ENCODE measurements around the gene SSTR4. TPM values are rescaled to one million over a fixed set of nuclear protein-coding genes. Genes with fewer than 3 reads are reported as not detected.

SSTR4 gene
- polyA plus RNA-seq, 3 donors from 2014 or later: not detected

DNA sequence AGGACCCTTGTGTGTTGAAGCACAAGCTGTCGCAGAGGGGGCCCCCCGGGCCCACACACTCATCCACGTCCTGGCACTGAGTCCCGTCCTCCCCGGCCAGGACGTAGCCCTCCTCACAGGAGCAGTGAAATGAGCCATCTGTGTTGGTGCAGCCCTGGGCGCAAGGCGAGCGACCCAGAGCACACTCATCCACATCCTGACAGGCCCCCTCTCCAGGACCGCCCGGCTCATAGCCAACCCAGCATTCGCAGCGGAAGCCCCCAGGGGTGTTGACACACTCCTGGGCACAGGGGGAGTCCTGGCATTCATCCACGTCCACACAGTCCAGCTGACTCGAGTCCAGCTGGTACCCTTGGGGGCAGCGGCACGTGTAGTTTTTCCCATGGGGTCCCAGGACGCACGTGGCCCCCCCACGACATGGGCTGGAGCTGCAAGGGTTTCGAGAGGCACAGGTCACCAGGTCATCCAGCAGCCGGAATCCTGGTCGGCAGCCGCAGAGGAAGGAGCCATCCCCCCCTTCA is 49.8 kb downstream of the SSTR4 start:
- no peak for DNase-seq
- Mint-ChIP-seq H3K4me3 (peak overlapping the region; percentile 59 to 90 (median 71)), H3K36me3 (peaks cover 0 to 3% (median 1%) of the 10 kb centered on the region in 3 donors), H3K9me3 (no peaks in the 10 kb centered on the region), H3K27ac (peak overlapping the region; percentile 84 to 97 (median 94)), H3K4me1 (peaks cover 68 to 74% of the 10 kb centered on the region in 2 donors), H3K27me3 (ENCODE audit: low read depth in 3 of 3) (peaks cover 0 to 4% (median 0%) of the 10 kb centered on the region in 3 donors)

GRCh38 chr20:23085436-23086055 is 50.4 kb downstream of the SSTR4 start:
- Mint-ChIP-seq H3K4me3 (peak overlapping the region; percentile 80 to 93 (median 91)), H3K4me1 (peaks cover 68 to 72% of the 10 kb centered on the region in 2 donors), H3K27me3 (ENCODE audit: low read depth in 3 of 3) (peaks cover 0 to 4% (median 0%) of the 10 kb centered on the region in 3 donors), H3K27ac (peak overlapping the region; percentile 79 to 97 (median 92)), H3K36me3 (peaks cover 0 to 3% (median 0%) of the 10 kb centered on the region in 3 donors), H3K9me3 (no peaks in the 10 kb centered on the region)
- DNase-seq: peak; percentile 54 to 55 (median 55)

- H3K27me3 Mint-ChIP-seq (ENCODE audit: low read depth in 3 of 3): peaks cover 0 to 4% (median 0%) of the 10 kb centered on the region in 3 donors
- H3K36me3 Mint-ChIP-seq: peaks cover 0 to 3% (median 0%) of the 10 kb centered on the region in 3 donors
- H3K4me1 Mint-ChIP-seq: peaks cover 63 to 67% of the 10 kb centered on the region in 2 donors
- H3K27ac Mint-ChIP-seq: peak within 1 kb of the TSS; percentile 92 to 98 (median 94)
- peak; percentile 65 to 68 (median 67) for DNase-seq
- H3K4me3 Mint-ChIP-seq: peak within 1 kb of the TSS; percentile 80 to 93 (median 91)
- H3K9me3 Mint-ChIP-seq: no peaks in the 10 kb centered on the region
Observed at GRCh38 chr20:23086056-23086566, 51.0 kb downstream of the SSTR4 start, which contains the start of gene CD93. Gene CD93, minus strand, starts transcription at chr20:23086324. Its CDS starts 132 bp downstream, at chr20:23086192.

GRCh38 chr20:23086931-23087411 is 51.9 kb downstream of the SSTR4 start:
- DNase-seq: no peak
- peaks cover 0 to 4% (median 0%) of the 10 kb centered on the region in 3 donors for H3K27me3 Mint-ChIP-seq (ENCODE audit: low read depth in 3 of 3)

DNA sequence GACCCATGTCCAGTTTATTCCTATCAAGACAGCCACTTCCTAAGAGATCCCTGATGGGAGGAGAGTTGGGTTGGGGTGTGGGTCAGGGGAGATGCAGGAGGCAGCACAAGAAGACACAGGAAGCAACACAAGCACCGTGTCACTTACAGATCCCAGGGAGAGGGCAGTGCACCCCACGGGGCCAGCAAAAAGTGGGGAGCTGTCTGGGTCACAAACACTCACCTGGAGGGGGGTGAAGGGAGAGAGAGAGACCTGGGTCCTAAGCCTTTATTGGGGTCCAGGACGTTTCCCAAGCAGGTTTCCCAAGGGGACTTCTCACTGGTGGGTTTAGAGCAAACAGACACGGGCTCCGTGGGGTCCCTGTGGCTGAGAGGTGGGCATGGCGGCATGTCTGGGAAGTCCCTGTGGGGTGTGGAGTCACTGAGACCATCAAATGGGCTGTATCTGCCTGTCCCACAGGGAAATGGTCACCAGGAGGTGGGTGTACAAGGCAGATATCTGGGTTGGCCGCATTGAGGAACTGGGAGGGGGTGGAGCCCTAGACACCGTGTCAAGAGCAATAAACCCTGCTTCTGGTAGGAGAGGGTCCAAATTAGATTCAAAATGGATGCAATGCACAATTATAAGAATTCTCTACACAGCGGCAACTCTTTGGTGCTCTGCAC is 52.6 kb downstream of the SSTR4 start:
- no peaks in the 10 kb centered on the region for H3K9me3 Mint-ChIP-seq
- peak overlapping the region; percentile 24 to 93 (median 91) for H3K4me3 Mint-ChIP-seq
- no peaks in the 10 kb centered on the region for H3K36me3 Mint-ChIP-seq
- peaks cover 47 to 51% of the 10 kb centered on the region in 2 donors for H3K4me1 Mint-ChIP-seq
- no peak for DNase-seq
- H3K27me3 Mint-ChIP-seq (ENCODE audit: low read depth in 3 of 3): peaks cover 0 to 4% (median 0%) of the 10 kb centered on the region in 3 donors
- H3K27ac Mint-ChIP-seq: peak overlapping the region; percentile 92 to 98 (median 94)

More at GRCh38 chr20:23086931-23087411, 51.9 kb downstream of the SSTR4 start:
- Mint-ChIP-seq H3K27ac (peak overlapping the region; percentile 92 to 98 (median 94)), H3K9me3 (no peaks in the 10 kb centered on the region), H3K36me3 (peaks cover 0 to 3% (median 0%) of the 10 kb centered on the region in 3 donors), H3K4me1 (peaks cover 55 to 59% of the 10 kb centered on the region in 2 donors), H3K4me3 (peak overlapping the region; percentile 80 to 93 (median 91))

Other genes with a start within 250 kb of the SSTR4 start
- under 1 TPM; 0.16 to 0.96 (median 0.26) TPM for gene THBD, start 14.4 kb downstream of the SSTR4 start, polyA plus RNA-seq
- under 1 TPM in 2 of 3 donors, not detected in 1; 0.18 to 0.71 TPM for gene CD93, start 51.0 kb downstream of the SSTR4 start, polyA plus RNA-seq